ENCODE results near the gene NFYA. TPM values are rescaled to one million over a fixed set of nuclear protein-coding genes. Genes with fewer than 3 reads are reported as not detected.

NFYA gene
- polyA plus RNA-seq, 3 donors = 9.7 to 21.4 (median 10.7) TPM

DNA sequence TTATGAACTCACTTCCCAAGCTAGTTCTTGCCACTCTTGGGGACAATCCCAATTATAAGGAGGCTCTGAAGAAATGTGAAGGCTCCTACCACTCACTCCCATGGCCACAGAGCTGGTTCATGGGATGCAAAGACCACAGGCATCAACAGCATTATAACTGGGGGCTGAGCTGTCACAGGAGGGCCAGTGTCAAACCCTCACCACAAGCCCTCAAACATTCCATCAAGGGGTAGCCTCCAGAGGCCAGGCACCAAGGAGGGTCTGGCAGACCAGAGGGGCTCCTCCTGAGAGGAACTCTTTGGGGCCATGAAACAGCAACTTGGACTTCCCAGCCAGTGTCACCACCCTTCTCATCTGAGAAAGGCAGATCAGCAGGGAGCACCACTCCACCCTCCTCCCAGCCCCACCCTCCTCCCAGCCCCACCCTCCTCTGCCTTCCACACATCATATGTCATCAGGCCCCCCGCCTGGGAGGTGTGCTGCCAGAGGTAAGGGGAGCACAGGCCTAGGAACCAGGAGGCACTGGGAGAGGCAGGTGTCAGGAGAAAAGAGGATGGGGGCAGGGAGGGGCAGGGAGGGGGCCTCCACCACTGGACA is 31.7 kb upstream of the NFYA start:
- WGBS (ENCODE audit: insufficient coverage) = no CpG with 5 or more reads among the region's 1 CpG
- Histone ChIP-seq H4K20me1 (ENCODE audit: insufficient read depth, low read length) (no peaks in the 10 kb centered on the region), H3K36me3 (replicated peaks in 1 of 2; ENCODE audit: control insufficient read depth in 1 of 2, insufficient read depth in 2 of 2, low read length in 2 of 2) (no peaks in the 10 kb centered on the region), H3K4me2 (replicated peaks; ENCODE audit: extremely low read depth, low read length, poor library complexity, severe bottlenecking) (no peak overlapping the region), H3K9me3 (replicated peaks in 1 of 2; ENCODE audit: control insufficient read depth in 1 of 2, insufficient read depth in 1 of 2, low read length in 2 of 2) (no peaks in the 10 kb centered on the region), H3K27me3 (ENCODE audit: control insufficient read depth in 2 of 2, insufficient read depth in 2 of 2, low read length in 2 of 2) (no peaks in the 10 kb centered on the region), H3K79me2 (ENCODE audit: insufficient read depth, low read length) (no peaks in the 10 kb centered on the region), H3K4me3 (replicated peaks in 1 of 3; ENCODE audit: low read depth in 2 of 3, low read length in 3 of 3) (no peak overlapping the region), H3K27ac (ENCODE audit: low read depth in 1 of 2, low read length in 2 of 2) (no peak overlapping the region), H3K9ac (ENCODE audit: insufficient read depth, low read length, poor library complexity, severe bottlenecking) (no peak overlapping the region), H2AFZ (ENCODE audit: insufficient read depth, low read depth, low read length, poor library complexity, severe bottlenecking) (no peak overlapping the region), H3K4me1 (ENCODE audit: control insufficient read depth in 1 of 2, insufficient read depth in 2 of 2, low read length in 2 of 2) (no peaks in the 10 kb centered on the region)
- H3K9me3 Mint-ChIP-seq = no peaks in the 10 kb centered on the region
- intact Hi-C loops (cut with micrococcal nuclease) = no loop called here
- peaks cover 0 to 6% (median 2%) of the 10 kb centered on the region in 3 donors for H3K27me3 Mint-ChIP-seq (ENCODE audit: low read depth in 3 of 3)
- no peak overlapping the region for H3K4me3 Mint-ChIP-seq
- peaks cover 8% of the 10 kb centered on the region for H3K4me1 Mint-ChIP-seq
- H3K36me3 Mint-ChIP-seq = no peaks in the 10 kb centered on the region
- TF ChIP-seq CTCF (IDR thresholded peaks at IDR 0.05) = no peak
- H3K27ac Mint-ChIP-seq = no peak overlapping the region
- DNase-seq = no peak

- H3K36me3 ChIP-seq (replicated peaks in 1 of 2; ENCODE audit: control insufficient read depth in 1 of 2, insufficient read depth in 2 of 2, low read length in 2 of 2) = no peaks in the 10 kb centered on the region
- Mint-ChIP-seq H3K4me3 (no peak within 1 kb of the TSS), H3K4me1 (peaks cover 8% of the 10 kb centered on the region), H3K27ac (no peak within 1 kb of the TSS), H3K9me3 (no peaks in the 10 kb centered on the region), H3K27me3 (ENCODE audit: low read depth in 3 of 3) (peaks cover 0 to 4% (median 2%) of the 10 kb centered on the region in 3 donors), H3K36me3 (no peaks in the 10 kb centered on the region)
- H3K27me3 ChIP-seq (ENCODE audit: control insufficient read depth in 2 of 2, insufficient read depth in 2 of 2, low read length in 2 of 2) = no peaks in the 10 kb centered on the region
- no peaks in the 10 kb centered on the region for H3K79me2 ChIP-seq (ENCODE audit: insufficient read depth, low read length)
- no peaks in the 10 kb centered on the region for H3K9me3 ChIP-seq (replicated peaks in 1 of 2; ENCODE audit: control insufficient read depth in 1 of 2, insufficient read depth in 1 of 2, low read length in 2 of 2)
- no peaks in the 10 kb centered on the region for H3K4me1 ChIP-seq (ENCODE audit: control insufficient read depth in 1 of 2, insufficient read depth in 2 of 2, low read length in 2 of 2)
- TF ChIP-seq CTCF (IDR thresholded peaks at IDR 0.05) = no peak
- no peak within 1 kb of the TSS for H3K9ac ChIP-seq (ENCODE audit: insufficient read depth, low read length, poor library complexity, severe bottlenecking)
- no peak for DNase-seq
- no peaks in the 10 kb centered on the region for H4K20me1 ChIP-seq (ENCODE audit: insufficient read depth, low read length)
- H3K4me2 ChIP-seq (replicated peaks; ENCODE audit: extremely low read depth, low read length, poor library complexity, severe bottlenecking) = no peak within 1 kb of the TSS
- H3K4me3 ChIP-seq (replicated peaks in 1 of 3; ENCODE audit: low read depth in 2 of 3, low read length in 3 of 3) = no peak within 1 kb of the TSS
- H3K27ac ChIP-seq (ENCODE audit: low read depth in 1 of 2, low read length in 2 of 2) = no peak within 1 kb of the TSS
- intact Hi-C loops (cut with micrococcal nuclease) = no loop called here
- no peak within 1 kb of the TSS for H2AFZ ChIP-seq (ENCODE audit: insufficient read depth, low read depth, low read length, poor library complexity, severe bottlenecking)
- 73% methylated on average over 10 of the region's 10 CpGs for WGBS (ENCODE audit: insufficient coverage)
Measured at GRCh38 chr6:41042226-41043055, 30.3 kb upstream of the NFYA start, which contains the start of gene TSPO2. TSS of gene TSPO2 (plus strand) at chr6:41042467. CDS start at chr6:41042986, 519 bp downstream.

All from CD14-positive monocyte (primary cell).